Muscle of arm (tissue), 12 donors: ENCODE results near the gene FRMD4A. TPM values are rescaled to one million over a fixed set of nuclear protein-coding genes. Genes with fewer than 3 reads are reported as not detected.
A peak's percentile ranks its signal among the peaks of the same experiment; 100 is the strongest.

Source experiments
- DNase-seq: peaks from one replicate; pipeline ENCODE4 v3.0.0-alpha.2; 2013
- polyA plus RNA-seq, 12 donors: library from polyadenylated mRNA; unstranded; fragments of 120-200 nt; gene quantifications; one replicate each; pipeline ENCODE4 v1.2.1, GENCODE V29; 2013; ENCODE audit not compliant: insufficient read length in 12 of 12

FRMD4A gene
- polyA plus RNA-seq, 12 donors, result 28.4 to 70.7 (median 37.0) TPM; not detected in 1

GRCh38 chr10:14296065-14296709 lies 34.5 kb downstream of the FRMD4A start:
- DNase-seq, result no peak

GRCh38 chr10:14294347-14295059 lies 36.2 kb downstream of the FRMD4A start:
- DNase-seq, result no peak

- no peak for DNase-seq
These were observed 37.2 kb downstream of the FRMD4A start for GRCh38 chr10:14293526-14293925.

- DNase-seq, result no peak
These were observed 39.4 kb downstream of the FRMD4A start for GRCh38 chr10:14291296-14291695.

- no peak for DNase-seq
These were observed 44.7 kb downstream of the FRMD4A start for GRCh38 chr10:14285941-14286560.

GRCh38 chr10:14282276-14282675 lies 48.4 kb downstream of the FRMD4A start:
- no peak for DNase-seq

GRCh38 chr10:14278533-14278932 lies 52.2 kb downstream of the FRMD4A start:
- DNase-seq, result no peak

GRCh38 chr10:14276210-14276609 lies 54.5 kb downstream of the FRMD4A start:
- no peak for DNase-seq

- DNase-seq, result no peak
These were observed 59.1 kb downstream of the FRMD4A start for GRCh38 chr10:14271621-14272020.

- no peak for DNase-seq
These were observed 60.4 kb downstream of the FRMD4A start for GRCh38 chr10:14270370-14270769.

GRCh38 chr10:14265709-14266108 lies 65.0 kb downstream of the FRMD4A start:
- DNase-seq, result no peak

GRCh38 chr10:14262836-14263425 lies 67.8 kb downstream of the FRMD4A start:
- no peak for DNase-seq

GRCh38 chr10:14261336-14261735 lies 69.4 kb downstream of the FRMD4A start:
- DNase-seq, result no peak

GRCh38 chr10:14259696-14260566 lies 70.8 kb downstream of the FRMD4A start:
- DNase-seq, result peak; percentile 28

GRCh38 chr10:14254368-14254767 lies 76.4 kb downstream of the FRMD4A start:
- no peak for DNase-seq

GRCh38 chr10:14253711-14254110 lies 77.0 kb downstream of the FRMD4A start:
- DNase-seq, result no peak

- no peak for DNase-seq
These were observed 77.6 kb downstream of the FRMD4A start for GRCh38 chr10:14253079-14253478.

GRCh38 chr10:14250496-14251076 lies 80.1 kb downstream of the FRMD4A start:
- DNase-seq, result no peak

GRCh38 chr10:14247377-14248116 lies 83.2 kb downstream of the FRMD4A start:
- DNase-seq, result peak; percentile 43

- no peak for DNase-seq
These were observed 85.9 kb downstream of the FRMD4A start for GRCh38 chr10:14244801-14245211.

- no peak for DNase-seq
These were observed 86.6 kb downstream of the FRMD4A start for GRCh38 chr10:14244147-14244546.
